IMR-90 (cell line): Measurements from ENCODE around the gene PGA5. TPM values are rescaled to one million over a fixed set of nuclear protein-coding genes. Genes with fewer than 3 reads are reported as not detected.

Experiments
- ATAC-seq: fragments of 200-7000 bp; cut with Tn5 transposase; 2 replicates; pipeline ENCODE4 v1.9.1; 2020; ENCODE audit warnings: low read depth, mild to moderate bottlenecking, moderate library complexity
- BruUV-seq: library from RNA; stranded (reverse); fragments of 400-500 nt; replicated peaks from 2 replicates; lab custom pipeline; 2021; lab: Mats Ljungman, UMichigan
- CTCF ChIA-PET: fragments of 300-600 bp; formaldehyde crosslinking; extraction: SDS; loops from one replicate; lab custom pipeline; 2021; ENCODE audit warnings: antibody characterized with exemption; lab: Yijun Ruan, JAX
- POLR2A ChIA-PET: fragments of 300-600 bp; sonication (Branson Sonifier 250); formaldehyde crosslinking; loops from one replicate; lab custom pipeline; 2022; ENCODE audit warnings: antibody characterized with exemption; ENCODE audit not compliant: unreplicated experiment; lab: Charles Lee
- DNase-seq: peaks from one replicate; pipeline ENCODE4 v3.0.0; 2013
- H2AFZ ChIP-seq: replicated peaks from 2 replicates; pipeline ENCODE3; 2013; ENCODE audit warnings: low read length, mild to moderate bottlenecking; ENCODE audit not compliant: poor library complexity
- H2AK5ac ChIP-seq: 2 replicates; pipeline ENCODE4 v1.6.1; 2013; ENCODE audit warnings: low read depth, low read length, inconsistent platforms
- H2AK9ac ChIP-seq: replicated peaks from 2 replicates; pipeline ENCODE3; 2013; ENCODE audit warnings: mild to moderate bottlenecking, low read depth, low read length, moderate library complexity; ENCODE audit not compliant: poor library complexity
- H2BK120ac ChIP-seq: 2 replicates; pipeline ENCODE4 v1.6.1; 2013; ENCODE audit warnings: low read depth, low read length, inconsistent platforms
- H2BK15ac ChIP-seq: 3 replicates; pipeline ENCODE4 v1.6.1; 2013; ENCODE audit warnings: low read depth, low read length, inconsistent platforms
- H2BK20ac ChIP-seq: 2 replicates; pipeline ENCODE4 v1.6.1; 2013; ENCODE audit warnings: low read depth, mild to moderate bottlenecking, inconsistent platforms, low read length, moderate library complexity
- H2BK5ac ChIP-seq: 2 replicates; pipeline ENCODE4 v1.6.1; 2013; ENCODE audit warnings: mild to moderate bottlenecking, low read depth, low read length, inconsistent platforms; ENCODE audit not compliant: poor library complexity, severe bottlenecking
- H3K14ac ChIP-seq: replicated peaks from 2 replicates; pipeline ENCODE4 v1.6.1; 2013; ENCODE audit warnings: low read depth, low read length, inconsistent platforms
- H3K18ac ChIP-seq: 2 replicates; pipeline ENCODE4 v1.6.1; 2013; ENCODE audit warnings: low read depth, low read length, control low read depth
- H3K23ac ChIP-seq: 2 replicates; pipeline ENCODE4 v1.6.1; 2013; ENCODE audit warnings: low read depth, low read length, inconsistent platforms
- H3K27ac ChIP-seq: 2 replicates; pipeline ENCODE4 v1.5.1; 2013; ENCODE audit warnings: mild to moderate bottlenecking, control low read depth, low read length; ENCODE audit not compliant: insufficient read depth
- H3K27me3 ChIP-seq: 2 replicates; pipeline ENCODE4 v1.6.1; 2013; ENCODE audit warnings: low read length; ENCODE audit not compliant: control insufficient read depth, insufficient read depth
- H3K36me3 ChIP-seq: 2 replicates; pipeline ENCODE4 v1.6.1; 2013; ENCODE audit warnings: low read length, mixed read lengths; ENCODE audit not compliant: control insufficient read depth, insufficient read depth
- H3K4ac ChIP-seq: 2 replicates; pipeline ENCODE4 v1.6.1; 2013; ENCODE audit warnings: low read depth, low read length, inconsistent platforms
- H3K4me1 ChIP-seq: 2 replicates; pipeline ENCODE4 v1.6.1; 2013; ENCODE audit warnings: low read length, mixed read lengths; ENCODE audit not compliant: control insufficient read depth, insufficient read depth
- H3K4me2 ChIP-seq: 2 replicates; pipeline ENCODE4 v1.6.1; 2013; ENCODE audit warnings: low read depth, mild to moderate bottlenecking, control low read depth, low read length, moderate library complexity
- H3K4me3 ChIP-seq: 2 replicates; pipeline ENCODE4 v1.5.1; 2013; ENCODE audit warnings: low read depth, mild to moderate bottlenecking, control low read depth, low read length, moderate library complexity; ENCODE audit not compliant: insufficient read depth
- H3K56ac ChIP-seq: 2 replicates; pipeline ENCODE4 v1.6.1; 2013; ENCODE audit warnings: low read length, inconsistent platforms; ENCODE audit not compliant: insufficient read depth; ENCODE audit errors: extremely low read depth
- H3K79me1 ChIP-seq, 2 experiments: 2 replicates each; pipeline ENCODE4 v1.6.1; 2013; ENCODE audit warnings: low read length in 2 of 2, inconsistent platforms in 1 of 2, low read depth in 1 of 2
- H3K9ac ChIP-seq: 2 replicates; pipeline ENCODE4 v1.6.1; 2013; ENCODE audit warnings: low read depth, low read length, control low read depth
- H3K9me1 ChIP-seq: 2 replicates; pipeline ENCODE4 v1.6.1; 2013; ENCODE audit warnings: low read length, inconsistent platforms; ENCODE audit not compliant: insufficient read depth
- H3K9me3 ChIP-seq: 2 replicates; pipeline ENCODE4 v1.6.1; 2013; ENCODE audit warnings: low read length; ENCODE audit not compliant: control insufficient read depth, insufficient read depth
- H4K20me1 ChIP-seq: 2 replicates; pipeline ENCODE4 v1.6.1; 2013; ENCODE audit warnings: low read length, inconsistent platforms; ENCODE audit not compliant: insufficient read depth
- H4K5ac ChIP-seq: 2 replicates; pipeline ENCODE4 v1.6.1; 2013; ENCODE audit warnings: mild to moderate bottlenecking, low read depth, low read length, control low read depth
- H4K8ac ChIP-seq, 2 experiments: 2 replicates each; pipeline ENCODE4 v1.6.1; 2013; ENCODE audit warnings: low read depth in 2 of 2, low read length in 2 of 2, control low read depth in 1 of 2, inconsistent platforms in 1 of 2
- H4K91ac ChIP-seq: 2 replicates; pipeline ENCODE4 v1.6.1; 2013; ENCODE audit warnings: low read depth, low read length, inconsistent platforms; ENCODE audit not compliant: insufficient read depth
- BHLHE40 ChIP-seq: fragments of 150-350 bp; IDR thresholded peaks from 2 replicates; pipeline ENCODE4 v1.6.1; 2016; ENCODE audit warnings: mild to moderate bottlenecking, low read depth, low read length
- CEBPB ChIP-seq: IDR thresholded peaks from 2 replicates; pipeline ENCODE4 v1.6.1; 2012; ENCODE audit warnings: low read depth, low read length, improper control_type of control experiment
- CHD1 ChIP-seq: IDR thresholded peaks from 2 replicates; pipeline ENCODE4 v1.6.1; 2012; ENCODE audit warnings: low read depth, low read length, improper control_type of control experiment
- FOS ChIP-seq: fragments of 150-350 bp; IDR thresholded peaks from 2 replicates; pipeline ENCODE4 v1.6.1; 2016; ENCODE audit warnings: low read depth, low read length
- MAFK ChIP-seq: IDR thresholded peaks from 2 replicates; pipeline ENCODE4 v1.6.1; 2012; ENCODE audit warnings: low read depth, low read length, improper control_type of control experiment
- MAZ ChIP-seq: IDR thresholded peaks from 2 replicates; pipeline ENCODE4 v1.6.1; 2012; ENCODE audit warnings: low read depth, mild to moderate bottlenecking, low read length, improper control_type of control experiment, moderate library complexity, borderline replicate concordance
- NFE2L2 ChIP-seq: fragments of 150-350 bp; IDR thresholded peaks from 2 replicates; pipeline ENCODE4 v1.6.1; 2016; ENCODE audit warnings: low read depth, mild to moderate bottlenecking, low read length
- POLR2A ChIP-seq: IDR thresholded peaks from 2 replicates; pipeline ENCODE4 v1.6.1; 2012; ENCODE audit warnings: mild to moderate bottlenecking, low read depth, low read length
- RAD21 ChIP-seq: IDR thresholded peaks from 2 replicates; pipeline ENCODE4 v1.6.1; 2012; ENCODE audit warnings: low read length, improper control_type of control experiment
- RCOR1 ChIP-seq: IDR thresholded peaks from 2 replicates; pipeline ENCODE4 v1.6.1; 2012; ENCODE audit warnings: mild to moderate bottlenecking, low read length, improper control_type of control experiment; ENCODE audit not compliant: insufficient replicate concordance
- RFX5 ChIP-seq: IDR thresholded peaks from 2 replicates; pipeline ENCODE4 v1.8.0; 2012; ENCODE audit warnings: low read depth, mild to moderate bottlenecking, low read length, moderate library complexity
- SMC3 ChIP-seq: fragments of 150-350 bp; IDR thresholded peaks from 2 replicates; pipeline ENCODE4 v1.6.1; 2016; ENCODE audit warnings: low read depth, mild to moderate bottlenecking, antibody characterized with exemption, low read length, moderate library complexity
- WGBS, 2 experiments: methylation state at CpG; one replicate each; pipeline versions ENCODE4 v1.1.5 to v1.1.7; 2013; ENCODE audit warnings: missing lambda C conversion rate in 2 of 2; ENCODE audit not compliant: insufficient read length in 1 of 2; ENCODE audit errors: extremely low coverage in 2 of 2; 5-methylcytosine and 5-hydroxymethylcytosine counted together
- dilution Hi-C: fragments of 300-500 bp; cut with HindIII; formaldehyde crosslinking; loops from one replicate; pipeline ENCODE4 v1.14.3; 2018; ENCODE audit warnings: low sequenced_read_pairs; ENCODE audit not compliant: unreplicated experiment
- in situ Hi-C: fragments of 300-500 bp; cut with MboI; formaldehyde crosslinking; loops from 3 replicates; pipeline ENCODE4 v1.14.3; 2019; ENCODE audit warnings: low sequenced_read_pairs, inconsistent platforms, mixed read lengths
- intact Hi-C: fragments of 100-400 bp; cut with micrococcal nuclease; formaldehyde crosslinking; loops from 2 replicates; pipeline ENCODE4 v1.10.0; 2022
- polyA plus RNA-seq, 3 experiments: library from polyadenylated mRNA; depleted of rRNA; stranded (reverse); fragments of >200 nt; gene quantifications; 2 replicates each; pipeline ENCODE4 v1.2.3, GENCODE V29; 2012; ENCODE audit warnings: low replicate concordance in 1 of 3
- total RNA-seq: library from RNA; depleted of rRNA; stranded (reverse); fragments of >200 nt; gene quantifications from 2 replicates; pipeline ENCODE4 v1.2.3, GENCODE V29; 2012
- TF ChIP-seq, protein P1 (sequence below): conservative IDR thresholded peaks from 2 replicates; pipeline ENCODE4 v1.5.1; 2012; ENCODE audit warnings: mild to moderate bottlenecking, low read depth, low read length, improper control_type of control experiment
- TF ChIP-seq, protein P2 (sequence below): fragments of 150-350 bp; IDR thresholded peaks from 2 replicates; pipeline ENCODE4 v1.6.1; 2016; ENCODE audit warnings: low read depth, mild to moderate bottlenecking, low read length, moderate library complexity, borderline replicate concordance

PGA5 gene
- total and polyA plus RNA-seq, 2 of the 4 experiments (the other 2 are of a cell fraction) = not detected

DNA sequence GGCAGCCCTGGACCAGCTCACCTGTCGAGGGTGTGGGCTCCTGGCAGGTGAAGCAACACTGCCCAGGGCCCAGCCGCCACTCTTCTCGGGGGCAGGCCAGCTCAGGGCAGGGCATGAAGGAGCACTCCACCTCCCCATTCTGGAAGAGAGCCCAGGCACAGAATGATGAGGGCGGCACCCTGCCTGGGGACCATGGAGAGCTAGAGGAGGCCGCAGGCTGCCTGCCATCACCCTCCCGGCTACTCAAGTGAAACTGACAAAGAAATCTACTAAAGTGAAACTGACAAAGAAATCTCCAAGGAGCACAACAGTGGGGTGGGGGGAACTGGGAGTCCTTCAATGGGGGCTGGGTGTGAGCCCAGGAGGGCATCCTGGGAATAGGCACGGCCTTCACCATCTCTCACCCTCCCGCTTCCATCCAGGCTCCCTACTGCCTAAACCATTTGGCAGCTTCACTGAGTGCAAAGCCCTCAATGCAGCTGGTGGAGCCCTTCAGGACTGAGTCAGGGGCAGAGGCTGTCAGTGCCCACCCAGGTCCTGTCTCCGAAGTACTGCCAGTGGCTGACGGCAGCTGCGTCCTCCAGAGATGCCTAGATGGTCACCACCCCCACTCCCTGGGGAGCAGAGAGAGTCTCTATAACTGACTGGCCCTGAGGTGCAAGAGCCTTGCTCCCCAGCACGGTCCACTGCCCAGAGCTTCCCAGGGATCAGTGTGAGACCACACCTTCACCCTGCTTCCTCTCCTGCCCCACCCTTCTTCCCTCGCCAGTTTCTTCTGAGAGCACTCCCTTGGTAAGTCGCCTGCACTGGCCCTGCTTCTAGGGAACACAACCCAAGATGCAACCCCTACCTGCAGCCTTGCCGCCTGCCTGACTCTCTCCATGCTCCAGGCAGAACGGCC lies 32.5 kb downstream of the PGA5 start:
- Histone ChIP-seq H3K4ac (no peak overlapping the region), H2BK5ac (no peak overlapping the region), H2BK15ac (no peak overlapping the region), H3K4me3 (no peak overlapping the region), H3K27ac (no peak overlapping the region), H3K4me2 (no peak overlapping the region), H4K5ac (no peak overlapping the region), H4K91ac (no peak overlapping the region), H3K56ac (no peak overlapping the region), H3K18ac (no peak overlapping the region), H4K20me1 (no peaks in the 10 kb centered on the region), H4K8ac (no peak overlapping the region), H2AK5ac (no peak overlapping the region), H3K14ac (no peak overlapping the region), H3K9me1 (no peaks in the 10 kb centered on the region; the same call in 1 of the 2 replicates), H3K9ac (no peak overlapping the region), H2AFZ (no peak overlapping the region), H2AK9ac (no peak overlapping the region), H2BK20ac (no peak overlapping the region), H2BK120ac (no peak overlapping the region), H3K36me3 (no peaks in the 10 kb centered on the region; the same call in 1 of the 2 replicates), H3K23ac (no peak overlapping the region), H3K4me1 (peaks cover 2% of the 10 kb centered on the region), H3K79me1 (no peaks in the 10 kb centered on the region), H3K27me3 (no peaks in the 10 kb centered on the region; the same call in 1 of the 2 replicates), H3K9me3 (no peaks in the 10 kb centered on the region)
- POLR2A ChIA-PET = no interaction called here
- CTCF ChIA-PET = no interaction called here
- TF ChIP-seq RFX5 (no peak), MAZ (no peak), CHD1 (no peak), CEBPB (no peak), RAD21 (no peak), POLR2A (no peak), MAFK (no peak), NFE2L2 (no peak), RCOR1 (no peak), FOS (no peak), SMC3 (no peak), BHLHE40 (no peak)
- TF ChIP-seq, protein P1, sequence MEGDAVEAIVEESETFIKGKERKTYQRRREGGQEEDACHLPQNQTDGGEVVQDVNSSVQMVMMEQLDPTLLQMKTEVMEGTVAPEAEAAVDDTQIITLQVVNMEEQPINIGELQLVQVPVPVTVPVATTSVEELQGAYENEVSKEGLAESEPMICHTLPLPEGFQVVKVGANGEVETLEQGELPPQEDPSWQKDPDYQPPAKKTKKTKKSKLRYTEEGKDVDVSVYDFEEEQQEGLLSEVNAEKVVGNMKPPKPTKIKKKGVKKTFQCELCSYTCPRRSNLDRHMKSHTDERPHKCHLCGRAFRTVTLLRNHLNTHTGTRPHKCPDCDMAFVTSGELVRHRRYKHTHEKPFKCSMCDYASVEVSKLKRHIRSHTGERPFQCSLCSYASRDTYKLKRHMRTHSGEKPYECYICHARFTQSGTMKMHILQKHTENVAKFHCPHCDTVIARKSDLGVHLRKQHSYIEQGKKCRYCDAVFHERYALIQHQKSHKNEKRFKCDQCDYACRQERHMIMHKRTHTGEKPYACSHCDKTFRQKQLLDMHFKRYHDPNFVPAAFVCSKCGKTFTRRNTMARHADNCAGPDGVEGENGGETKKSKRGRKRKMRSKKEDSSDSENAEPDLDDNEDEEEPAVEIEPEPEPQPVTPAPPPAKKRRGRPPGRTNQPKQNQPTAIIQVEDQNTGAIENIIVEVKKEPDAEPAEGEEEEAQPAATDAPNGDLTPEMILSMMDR = no peak
- TF ChIP-seq, protein P2, sequence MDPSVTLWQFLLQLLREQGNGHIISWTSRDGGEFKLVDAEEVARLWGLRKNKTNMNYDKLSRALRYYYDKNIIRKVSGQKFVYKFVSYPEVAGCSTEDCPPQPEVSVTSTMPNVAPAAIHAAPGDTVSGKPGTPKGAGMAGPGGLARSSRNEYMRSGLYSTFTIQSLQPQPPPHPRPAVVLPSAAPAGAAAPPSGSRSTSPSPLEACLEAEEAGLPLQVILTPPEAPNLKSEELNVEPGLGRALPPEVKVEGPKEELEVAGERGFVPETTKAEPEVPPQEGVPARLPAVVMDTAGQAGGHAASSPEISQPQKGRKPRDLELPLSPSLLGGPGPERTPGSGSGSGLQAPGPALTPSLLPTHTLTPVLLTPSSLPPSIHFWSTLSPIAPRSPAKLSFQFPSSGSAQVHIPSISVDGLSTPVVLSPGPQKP = no peak
- in situ Hi-C loops = no loop called here
- intact Hi-C loops = no loop called here
- DNase-seq (no peak), ATAC-seq (no peak)
- BruUV-seq = no TSS peak
- 88% methylated on average over 4 of the region's 16 CpGs; no CpG with 5 or more reads in 1 of the 2 experiments for WGBS, 2 experiments
- dilution Hi-C loops = no loop called here
